HG03457 (cell line): Measurements from ENCODE around the gene SYT9.
A peak's percentile ranks its signal among the peaks of the same experiment; 100 is the strongest.

Experiments used
- ATAC-seq: cut with Tn5 transposase; IDR thresholded peaks from one replicate; pipeline ENCODE4 v1.9.1; 2021; ENCODE audit warnings: moderate number of reproducible peaks; ENCODE audit not compliant: unreplicated experiment

Gene SYT9

DNA sequence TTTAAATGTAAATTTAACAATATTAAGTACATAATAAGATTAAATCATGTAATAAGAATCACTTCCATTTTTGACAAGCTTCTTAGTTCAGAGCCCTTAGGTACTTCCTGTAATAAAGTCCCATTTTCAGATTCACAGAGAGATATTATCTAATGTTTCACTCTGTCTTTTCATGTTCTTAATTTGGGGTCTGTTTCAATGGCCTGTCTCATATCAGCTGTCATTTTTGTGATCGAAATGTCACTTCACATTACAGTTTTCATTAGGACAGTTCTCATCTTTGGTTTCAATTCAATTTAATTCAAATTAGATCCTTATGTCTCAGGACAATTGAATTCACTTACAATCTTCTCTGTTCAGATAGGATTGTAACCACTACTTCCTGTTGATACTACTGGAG is 211.0 kb downstream of the SYT9 start:
- no peak for ATAC-seq

DNA sequence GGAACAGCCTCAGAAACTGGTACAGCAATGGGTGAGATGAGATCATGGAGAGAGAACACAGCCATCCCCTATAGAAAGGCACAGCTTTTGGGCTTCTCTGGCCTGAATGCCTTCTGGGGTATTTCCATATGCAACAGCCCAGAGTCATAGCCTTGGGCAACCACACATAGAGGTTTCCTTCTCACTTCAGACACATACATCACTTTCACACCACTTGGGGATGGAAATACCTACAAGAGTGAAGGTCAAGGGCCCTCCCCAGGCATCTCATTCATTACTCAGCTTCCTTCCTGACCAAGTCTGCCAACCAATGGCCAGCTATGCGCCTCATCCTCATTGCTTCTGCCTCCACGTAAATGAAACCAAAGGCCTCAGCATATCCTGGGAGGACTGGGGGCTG is 215.9 kb downstream of the SYT9 start:
- peak; percentile 66 for ATAC-seq

DNA sequence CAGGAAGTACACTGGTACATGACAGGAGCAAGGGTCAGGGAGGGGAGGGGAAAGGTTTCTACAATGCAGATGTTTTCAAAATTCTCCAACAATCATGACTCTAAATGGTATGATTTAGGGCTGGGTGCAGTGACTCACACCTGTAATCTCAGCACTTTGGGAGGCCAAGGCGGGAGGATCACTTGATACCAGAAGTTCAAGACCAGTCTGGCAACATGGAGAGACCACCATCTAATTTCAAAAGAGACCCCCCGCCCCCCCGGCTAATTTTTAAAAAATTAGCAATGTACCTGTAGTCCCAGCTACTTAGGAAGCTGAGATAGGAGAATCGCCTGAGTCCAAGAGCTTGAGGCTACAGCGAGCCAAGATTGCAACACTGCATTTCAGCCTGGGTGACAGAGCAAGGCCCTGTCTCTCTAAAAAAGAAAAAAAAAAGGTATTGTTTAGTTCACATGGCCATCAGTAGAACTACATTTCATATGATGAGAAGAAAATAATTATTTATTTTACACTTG is 217.7 kb downstream of the SYT9 start:
- ATAC-seq, result no peak

DNA sequence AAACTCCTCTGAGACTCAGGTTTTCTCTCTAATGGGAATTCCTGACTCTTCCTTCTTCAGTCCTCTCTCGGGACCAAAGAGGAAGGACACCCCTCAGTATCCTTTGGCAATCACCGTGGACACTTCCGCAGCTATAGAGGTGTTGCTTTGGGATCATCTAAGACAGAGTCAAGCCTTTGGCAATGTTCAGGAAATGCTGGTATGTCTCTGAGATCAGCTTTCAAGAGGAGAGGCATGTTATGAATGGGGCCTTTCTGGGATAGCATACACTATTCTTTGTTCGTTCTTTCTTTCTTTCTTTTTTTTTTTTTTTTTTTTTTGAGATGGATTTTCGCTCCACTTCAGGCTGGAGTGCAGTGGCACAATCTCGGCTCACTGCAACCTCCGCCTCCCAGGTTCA is 219.4 kb downstream of the SYT9 start:
- no peak for ATAC-seq

DNA sequence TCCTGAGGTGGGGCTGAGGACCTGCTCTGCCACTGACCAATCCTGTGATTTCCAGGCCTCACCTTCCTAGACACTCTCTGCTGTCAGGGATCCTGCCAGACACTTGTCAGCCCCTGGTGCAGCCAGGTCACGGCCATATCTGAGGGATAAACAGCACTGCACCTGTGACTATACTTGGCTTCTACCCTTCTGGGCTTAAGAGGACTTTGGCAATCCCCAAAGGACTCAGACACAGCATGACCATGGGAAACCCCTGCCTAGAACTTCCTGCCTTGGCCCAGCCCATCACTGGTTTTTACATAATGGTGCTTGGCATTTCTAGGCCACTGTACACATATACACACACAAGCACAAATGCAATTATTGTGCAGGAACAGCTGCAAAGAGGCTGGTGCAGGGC is 222.0 kb downstream of the SYT9 start:
- peak; percentile 84 for ATAC-seq

DNA sequence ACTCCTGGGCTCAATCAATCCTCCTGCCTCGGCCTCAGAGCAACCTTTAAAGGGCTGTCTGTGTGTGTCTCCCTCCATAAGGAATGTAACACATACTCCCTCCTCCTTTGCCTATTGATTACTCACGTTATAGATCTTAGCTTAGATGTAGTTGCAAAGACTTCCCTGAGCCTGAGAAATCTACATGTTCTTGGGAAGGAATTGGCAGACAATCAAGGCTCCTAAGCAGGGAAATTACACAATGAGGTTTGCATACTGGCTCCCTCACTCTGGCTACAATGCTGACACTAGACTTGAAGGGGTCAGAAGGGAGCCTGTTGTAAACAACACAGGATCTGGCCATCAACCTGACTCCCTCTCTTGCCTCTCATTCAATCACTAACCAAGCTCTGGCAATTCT is 228.4 kb downstream of the SYT9 start:
- no peak for ATAC-seq

DNA sequence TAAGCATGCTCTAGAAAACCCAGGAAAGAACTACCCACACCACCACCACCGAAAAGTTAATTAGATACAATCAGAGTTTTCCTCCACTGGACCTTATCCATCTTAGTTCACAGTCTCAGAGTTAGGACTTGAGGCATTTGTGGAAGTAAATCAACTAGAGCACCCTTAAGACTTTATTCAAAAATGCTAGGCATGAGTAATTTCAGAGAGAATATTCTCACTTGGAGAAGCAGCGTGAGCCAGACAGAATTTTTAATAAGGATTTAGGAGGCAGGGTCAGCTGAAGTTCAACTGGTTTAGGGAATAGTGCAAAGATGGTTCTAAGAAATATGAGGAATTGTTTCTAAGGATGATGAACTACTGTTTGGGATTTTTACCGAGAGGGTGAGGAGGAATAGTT is 232.4 kb downstream of the SYT9 start:
- no peak for ATAC-seq

DNA sequence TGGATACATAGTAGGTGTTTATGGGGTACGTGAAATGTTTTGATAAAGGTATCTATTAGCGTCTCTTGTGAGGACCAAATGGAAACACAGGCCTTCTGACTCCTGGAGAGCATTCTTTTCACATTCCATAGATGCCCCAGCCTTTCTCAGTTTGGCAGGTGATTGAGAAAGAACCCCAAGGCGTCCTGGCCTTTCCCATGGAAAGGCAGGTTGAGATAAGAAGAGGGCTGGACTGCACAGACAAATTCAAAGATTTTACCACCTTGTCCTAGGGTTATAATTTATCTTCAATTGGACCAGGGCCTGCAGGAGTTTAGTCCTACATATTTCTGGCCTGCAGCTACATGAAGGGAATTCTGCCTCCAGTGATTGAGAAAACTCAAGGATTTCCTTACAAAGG is 232.9 kb downstream of the SYT9 start:
- no peak for ATAC-seq

DNA sequence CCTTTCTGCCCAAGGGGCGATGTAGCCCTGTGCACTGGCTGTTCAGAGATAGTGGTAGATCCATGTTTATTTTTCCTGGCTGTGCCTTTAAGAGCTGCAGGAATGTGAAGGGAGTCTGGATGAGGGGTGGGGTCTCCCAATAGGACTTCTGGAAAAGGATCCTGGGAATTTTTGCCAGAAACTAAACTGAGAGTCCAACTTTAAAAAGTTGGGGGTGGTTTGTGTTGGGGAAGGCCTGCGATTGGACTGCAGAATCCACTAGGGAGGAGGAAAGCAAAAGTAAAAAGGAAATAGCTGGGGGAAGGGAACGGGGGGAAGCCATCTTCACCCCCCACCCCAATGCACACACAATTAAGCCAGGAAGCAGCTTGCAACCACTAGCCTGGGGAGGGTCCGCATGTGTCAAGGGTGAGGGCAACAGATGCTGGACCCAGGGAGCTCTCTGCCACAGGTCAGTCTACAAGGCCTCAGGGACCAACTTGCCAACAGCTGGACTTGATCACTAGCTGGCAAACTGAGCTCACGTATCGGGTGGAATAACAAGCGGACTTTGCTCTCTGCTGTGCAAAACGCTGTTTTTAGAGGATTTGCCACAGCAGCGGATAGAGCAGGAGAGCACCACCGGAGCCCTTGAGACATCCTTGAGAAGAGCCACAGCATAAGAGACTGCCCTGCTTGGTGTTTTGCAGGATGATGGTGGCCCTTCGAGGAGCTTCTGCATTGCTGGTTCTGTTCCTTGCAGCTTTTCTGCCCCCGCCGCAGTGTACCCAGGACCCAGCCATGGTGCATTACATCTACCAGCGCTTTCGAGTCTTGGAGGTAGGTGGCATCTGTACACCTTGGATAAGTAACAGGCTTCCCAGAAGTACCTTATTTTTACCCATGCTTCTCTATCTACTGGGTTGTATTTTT is 233.7 kb downstream of the SYT9 start, which contains the start of gene OLFML1:
OLFML1 (plus strand) TSS at position 321 of the 912 bp plus-strand sequence; CDS start at position 691, 370 bp downstream.
- no peak for ATAC-seq

DNA sequence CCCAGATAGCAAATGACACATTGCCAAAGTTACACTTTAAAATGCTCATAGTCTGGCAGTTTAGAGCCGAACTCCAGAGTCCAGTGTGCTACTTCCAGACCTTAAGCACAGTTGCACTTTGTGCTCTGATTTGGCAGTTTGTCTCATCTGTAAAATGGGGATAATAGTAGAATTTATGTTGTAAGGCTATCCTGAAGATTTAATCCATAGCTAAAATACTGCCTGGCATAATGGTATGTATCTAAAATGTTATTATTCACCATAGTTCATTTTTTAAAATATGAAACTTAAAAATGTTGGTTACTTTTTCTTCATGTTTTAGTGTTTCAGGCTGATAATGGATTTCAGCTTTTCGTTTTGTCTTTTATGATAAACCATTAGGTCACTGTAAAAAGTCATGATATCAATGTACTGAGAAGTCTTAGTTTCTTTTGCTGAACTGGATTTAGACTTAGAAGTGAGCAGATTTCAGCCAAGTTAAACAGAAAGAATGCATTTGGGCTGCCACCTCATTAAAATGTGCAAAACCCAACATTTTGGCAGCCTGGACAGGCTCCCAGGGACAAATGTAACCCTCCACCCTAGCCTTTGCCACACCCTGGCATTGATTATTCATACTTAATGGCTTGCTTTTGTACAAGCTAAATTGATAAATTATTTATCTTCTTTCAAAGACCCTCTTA is 234.5 kb downstream of the SYT9 start:
- no peak for ATAC-seq

DNA sequence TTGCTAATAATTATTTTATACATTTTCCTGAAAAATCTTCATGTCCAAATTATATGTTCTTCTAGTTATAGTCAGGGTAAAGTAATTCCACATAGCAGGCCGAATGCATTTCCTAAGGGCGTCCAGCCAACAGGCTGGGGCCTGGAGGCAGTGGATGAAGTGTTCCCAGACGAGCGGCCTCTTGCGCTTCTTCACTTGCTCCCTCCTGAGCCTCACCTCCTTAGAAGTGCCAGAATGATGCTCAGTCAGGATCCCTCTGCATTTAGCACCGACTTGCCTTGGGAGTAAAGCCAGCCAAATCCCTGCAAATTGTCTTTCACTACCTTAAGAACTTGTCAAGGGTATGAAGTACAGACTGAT is 235.1 kb downstream of the SYT9 start:
- no peak for ATAC-seq

DNA sequence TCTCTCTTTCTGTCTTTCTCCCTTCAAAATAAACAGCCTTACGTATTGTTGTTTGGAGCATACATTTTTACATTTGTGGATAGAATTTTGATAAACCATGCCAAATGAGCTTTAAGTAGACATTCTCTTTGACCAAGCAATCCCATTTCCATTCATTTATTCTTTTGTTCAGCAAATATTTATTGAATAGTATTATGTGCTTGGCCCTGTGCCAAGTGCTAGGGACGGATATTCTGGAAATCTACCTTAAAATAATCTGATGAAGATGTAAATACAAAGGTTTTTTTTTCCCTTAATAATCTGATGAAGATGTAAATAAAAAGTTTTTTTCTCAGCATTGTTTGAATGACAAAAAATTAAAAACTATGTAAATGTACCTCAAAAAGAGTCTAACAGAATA is 235.7 kb downstream of the SYT9 start:
- no peak for ATAC-seq

DNA sequence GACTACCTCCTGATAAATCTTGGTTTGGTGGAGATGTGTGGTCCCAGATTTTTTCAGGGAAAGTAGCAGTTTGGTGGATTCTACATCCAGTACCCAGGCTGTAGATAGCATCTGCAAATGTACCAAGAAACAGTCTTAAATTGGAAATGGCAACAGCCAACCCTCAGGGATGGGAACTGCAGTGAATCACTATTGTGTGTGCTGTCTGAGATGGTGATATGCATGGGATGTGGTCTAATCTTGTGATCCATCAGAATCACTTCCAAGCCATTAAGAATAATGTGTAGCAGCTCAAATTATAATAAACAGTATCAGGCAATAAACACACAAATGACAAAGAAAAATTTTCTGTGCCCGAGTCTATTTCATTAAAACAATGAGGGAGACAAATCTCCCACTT is 237.0 kb downstream of the SYT9 start:
- no peak for ATAC-seq

DNA sequence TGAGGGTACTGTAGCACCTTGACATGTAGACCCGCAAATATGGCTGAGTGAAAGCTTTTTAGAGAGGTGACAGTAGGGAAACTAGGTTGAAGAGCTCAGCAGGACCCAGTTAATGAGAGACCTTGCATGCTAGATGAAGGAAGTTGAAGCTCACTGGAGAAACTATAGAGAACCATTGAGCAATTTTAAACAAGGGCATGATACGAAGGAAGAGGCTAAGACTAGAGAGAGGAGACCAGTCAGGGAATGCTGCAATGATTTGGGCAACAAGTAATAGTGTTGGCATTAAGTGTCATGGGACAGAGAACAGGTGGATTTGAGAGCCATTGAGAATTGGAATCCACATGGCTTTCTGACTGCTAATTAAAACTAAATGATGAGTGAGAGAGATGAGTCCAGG is 237.7 kb downstream of the SYT9 start:
- no peak for ATAC-seq

DNA sequence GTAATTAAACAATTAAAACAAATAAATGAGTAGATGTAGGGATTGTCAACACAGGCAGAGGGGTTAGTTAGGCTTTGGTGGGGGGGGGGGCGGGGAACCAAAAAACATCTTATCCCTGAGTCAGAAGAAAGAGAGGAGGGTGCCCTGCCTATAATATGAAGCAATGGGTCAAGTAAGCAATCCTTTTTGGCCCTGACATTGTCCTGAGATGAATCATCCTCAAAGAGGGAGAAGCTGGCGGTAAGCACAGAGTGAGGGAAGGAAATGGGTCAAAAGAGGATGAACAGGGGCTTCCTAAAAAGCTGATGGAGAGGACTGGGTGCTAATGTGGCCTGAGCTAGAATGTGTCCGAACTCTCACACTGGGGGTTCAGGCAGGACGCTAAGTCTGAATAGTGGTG is 238.3 kb downstream of the SYT9 start:
- no peak for ATAC-seq

DNA sequence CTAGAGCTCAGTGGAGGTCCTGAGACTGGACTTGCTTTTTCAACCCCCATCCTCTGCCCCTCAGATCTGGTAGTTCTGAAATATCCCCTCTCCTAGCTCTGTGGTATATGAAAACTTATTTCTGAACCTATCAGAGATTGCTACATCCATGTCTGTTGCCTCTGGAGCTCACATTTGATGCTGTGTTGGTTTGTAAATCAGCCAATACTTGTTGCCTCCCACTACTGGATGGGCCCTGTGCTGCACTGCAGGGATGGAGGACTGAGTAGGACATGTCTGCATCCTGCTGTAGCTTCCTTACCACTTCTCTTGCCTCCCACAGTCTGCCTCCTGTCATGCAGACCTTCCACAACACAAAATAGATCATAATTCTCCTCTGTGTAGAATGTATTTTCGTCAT is 238.8 kb downstream of the SYT9 start:
- no peak for ATAC-seq

DNA sequence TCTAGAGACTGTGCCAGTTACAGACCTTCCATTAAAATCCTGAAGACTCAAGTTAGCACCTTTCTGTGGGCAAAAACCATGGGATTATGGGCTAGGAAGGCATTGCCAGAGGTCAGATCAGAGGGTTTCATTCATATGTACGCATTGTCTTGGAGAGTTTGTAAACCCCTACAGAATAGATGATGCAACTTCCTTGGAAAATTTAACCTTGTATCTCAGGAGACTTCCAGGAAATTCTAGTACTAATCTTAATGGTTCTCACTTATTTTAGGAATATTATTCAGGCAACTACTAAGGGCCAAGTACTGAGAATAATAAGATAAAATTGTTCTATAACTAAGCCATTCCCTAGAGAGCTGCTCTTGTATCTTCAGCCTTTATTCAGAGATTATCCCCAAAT is 240.5 kb downstream of the SYT9 start:
- ATAC-seq, result no peak

DNA sequence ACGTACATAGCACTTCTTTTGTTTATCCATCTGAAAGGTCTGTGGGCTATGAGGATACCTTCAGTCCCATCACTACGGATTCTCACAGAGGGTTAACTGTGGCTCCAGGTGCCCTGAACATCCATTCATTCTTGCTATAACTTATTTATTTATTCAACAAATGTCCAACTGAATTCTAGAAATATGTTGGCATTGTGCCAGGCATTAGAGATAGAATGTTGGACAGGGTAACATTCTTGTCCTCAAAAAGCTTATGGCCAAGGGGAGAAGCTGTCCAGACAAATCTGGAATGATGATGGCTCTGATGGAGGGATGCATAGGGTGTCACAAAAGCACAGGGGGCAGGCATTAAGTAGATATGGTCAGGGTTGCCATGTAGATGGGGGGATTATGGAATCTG is 242.0 kb downstream of the SYT9 start:
- ATAC-seq, result no peak

DNA sequence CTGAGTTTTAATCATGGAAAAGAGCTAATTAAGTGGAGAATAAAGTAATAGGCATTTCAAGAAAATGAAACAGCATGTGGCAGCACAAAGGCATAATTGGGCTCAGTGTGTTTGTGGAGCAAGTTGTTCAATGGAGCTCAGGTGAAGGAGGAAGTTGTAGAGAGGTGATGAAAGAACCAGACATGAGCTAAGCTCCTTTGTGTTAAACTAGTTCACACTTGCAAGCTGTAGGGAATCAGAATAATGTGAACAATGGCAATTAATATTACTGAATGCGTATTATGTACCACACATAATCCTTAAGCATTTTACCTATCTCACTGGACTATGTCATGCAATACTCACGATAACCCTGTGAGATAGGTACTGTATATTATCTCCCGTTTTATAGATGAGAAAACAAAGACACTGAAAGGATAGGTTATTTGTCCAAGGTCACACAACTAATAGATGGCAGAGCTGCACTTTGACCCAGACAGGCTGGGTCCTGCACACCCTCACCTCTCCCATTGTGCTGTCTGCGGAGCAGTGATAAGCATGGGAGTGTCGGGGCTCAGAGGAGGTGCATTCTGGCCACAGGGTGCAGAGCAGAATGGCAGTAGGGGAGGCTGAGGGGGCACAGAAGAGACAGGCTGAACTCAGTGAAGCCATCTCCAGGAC is 242.5 kb downstream of the SYT9 start:
- ATAC-seq, result no peak

DNA sequence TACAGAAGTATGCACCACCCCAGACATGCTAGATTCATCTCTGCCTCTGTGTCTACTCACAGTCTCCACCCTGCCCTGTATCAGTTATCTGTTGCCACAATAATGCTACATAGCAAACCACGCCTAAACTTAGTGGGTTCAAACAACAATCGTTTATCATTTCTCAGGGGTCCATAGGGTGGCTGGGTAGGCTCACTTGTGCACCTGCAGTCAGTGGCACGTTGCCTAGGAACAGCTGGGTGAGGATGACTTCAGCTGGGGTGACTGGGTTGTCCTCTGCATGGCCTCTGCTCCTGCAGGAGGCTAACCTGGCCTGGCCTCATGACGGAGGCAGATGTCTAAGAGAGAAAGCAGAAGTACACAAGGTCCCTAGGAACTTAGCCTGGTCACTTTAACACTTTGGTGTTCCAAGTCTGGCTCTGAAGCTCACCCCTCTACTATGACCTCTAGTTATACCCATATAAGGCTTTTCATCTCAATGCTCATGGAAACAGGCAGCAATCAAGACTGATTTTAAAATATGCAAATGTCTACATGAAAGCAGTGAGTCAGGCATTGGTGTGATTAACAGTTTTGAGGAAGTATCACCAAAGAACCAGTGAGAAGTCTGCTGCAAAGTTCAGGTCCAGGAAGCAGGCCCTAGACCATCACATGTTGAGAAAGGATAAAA is 244.3 kb downstream of the SYT9 start:
- ATAC-seq, result peak; percentile 84

DNA sequence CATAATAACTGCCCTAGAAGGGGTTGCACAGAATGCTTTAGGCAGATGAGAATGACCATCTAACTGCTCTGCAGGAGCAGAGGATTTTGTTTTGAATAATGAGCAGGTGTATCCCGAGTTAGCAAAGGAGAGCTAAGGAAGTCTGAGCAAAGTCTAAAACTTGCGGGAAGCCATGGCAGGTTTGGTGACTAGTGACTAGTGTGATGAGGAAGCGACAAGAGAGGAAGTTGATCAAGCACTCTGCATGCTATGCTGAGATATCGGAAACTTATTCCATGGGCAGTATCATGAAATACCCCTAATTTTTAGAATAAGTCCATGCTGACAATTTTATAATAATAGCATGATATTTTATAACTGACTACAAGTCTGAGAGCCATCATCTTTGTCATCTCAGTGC is 246.5 kb downstream of the SYT9 start:
- ATAC-seq, result no peak
